Endometrial microvascular endothelial cells (primary cell): Measurements from ENCODE around the gene TSHZ2. TPM values are rescaled to one million over a fixed set of nuclear protein-coding genes. Genes with fewer than 3 reads are reported as not detected.
"Not testable (repeated sequence)": the region's sequence is repeated elsewhere in the genome, so short reads cannot be mapped to it uniquely, and the experiment has no call there.

Source experiments
- in situ Hi-C: cut with HindIII; loops from 2 replicates; pipeline ENCODE4 v1.10.0; 2017; ENCODE audit warnings: low sequenced_read_pairs, low pct_unique_long_range_greater_than_20kb; ENCODE audit errors: inconsistent ontology term
- total RNA-seq: library from RNA; depleted of rRNA; stranded (reverse); fragments of >200 nt; gene quantifications from one replicate; pipeline ENCODE4 v1.2.3, GENCODE V29; 2015; ENCODE audit errors: inconsistent ontology term

The TSHZ2 gene
- total RNA-seq, 1 donor from 2014 or later: not detected

DNA sequence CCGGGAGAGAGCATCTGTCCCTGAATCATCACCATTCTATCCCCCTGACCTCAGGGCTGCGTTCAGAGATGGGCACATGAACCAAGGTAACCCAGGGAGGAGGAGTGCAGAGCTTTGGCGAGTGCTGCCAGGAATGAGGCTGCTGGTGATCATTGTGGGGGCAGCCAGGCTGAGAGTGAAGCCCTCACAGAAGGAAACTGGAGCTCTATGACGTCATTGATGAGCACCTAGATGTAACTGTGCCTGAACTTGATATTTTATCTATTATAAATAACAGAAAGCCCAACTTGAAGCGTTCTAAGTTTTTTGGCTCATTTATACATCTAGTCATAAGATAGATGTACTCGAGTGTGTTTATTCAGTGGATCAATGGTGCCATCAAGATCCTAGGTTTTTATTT, 17.3 kb upstream of the TSHZ2 start:
- in situ Hi-C loops: no loop called here

GRCh38 chr20:52958211-52958610, 13.9 kb upstream of the TSHZ2 start:
- in situ Hi-C loops: no loop called here

DNA sequence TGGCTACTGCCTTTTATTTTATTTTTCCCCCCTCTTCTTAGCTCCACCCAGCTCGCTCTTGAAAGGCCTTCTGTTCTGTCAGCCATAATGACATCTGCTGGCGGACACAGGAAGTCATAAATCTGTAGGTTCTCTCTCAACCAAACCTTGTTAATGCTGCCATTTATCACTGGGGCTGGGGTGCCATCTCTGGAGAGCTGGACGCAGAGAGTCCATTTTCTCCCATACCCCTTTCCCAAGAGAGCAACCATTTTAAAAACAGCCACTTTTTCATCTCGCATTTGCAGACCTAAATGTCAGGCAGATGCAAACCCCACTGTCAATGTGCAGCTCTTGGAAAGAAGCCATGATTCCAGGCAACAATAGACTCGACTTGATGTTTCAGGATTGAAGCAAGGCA, 13.0 kb upstream of the TSHZ2 start:
- in situ Hi-C loops: no loop called here

GRCh38 chr20:52962183-52962582, 10.0 kb upstream of the TSHZ2 start:
- in situ Hi-C loops: no loop called here

DNA sequence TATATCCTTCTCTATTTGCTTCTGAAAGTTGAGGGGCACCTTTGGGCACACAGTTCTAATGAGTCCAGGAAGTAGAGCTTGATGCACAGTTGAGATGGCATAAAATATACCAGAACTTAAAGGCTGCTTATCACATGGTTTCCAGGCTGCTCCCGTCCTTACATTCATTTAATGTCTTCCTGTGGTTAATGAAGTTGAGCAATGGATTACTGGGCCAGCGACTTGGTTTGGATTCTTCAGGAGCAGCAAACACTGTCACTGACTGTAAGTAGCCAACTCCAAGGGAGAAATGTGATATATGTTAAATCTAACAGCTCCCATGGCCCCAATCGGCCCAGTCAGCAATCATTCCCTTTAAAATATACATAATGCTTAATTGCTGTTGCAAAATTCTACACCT, 9.0 kb upstream of the TSHZ2 start:
- in situ Hi-C loops: no loop called here

DNA sequence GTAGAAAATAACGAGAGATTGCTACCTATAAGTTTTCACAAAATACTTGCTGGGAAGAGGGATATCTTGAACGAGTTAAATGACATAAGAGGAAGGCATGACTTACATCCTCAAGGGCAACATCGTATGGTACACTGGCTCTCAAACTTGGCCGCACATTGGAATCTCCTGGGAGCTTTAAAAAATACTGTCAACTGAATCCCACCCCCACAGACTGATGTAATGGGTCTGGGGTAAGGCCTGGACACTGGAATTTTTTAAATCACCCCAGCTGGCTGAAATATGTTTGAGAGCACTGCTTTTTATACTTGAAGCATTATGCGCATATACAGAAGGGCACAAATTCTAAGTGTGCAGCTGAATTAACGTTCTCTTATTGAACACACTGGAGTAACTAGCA, 8.0 kb upstream of the TSHZ2 start:
- in situ Hi-C loops: no loop called here

DNA sequence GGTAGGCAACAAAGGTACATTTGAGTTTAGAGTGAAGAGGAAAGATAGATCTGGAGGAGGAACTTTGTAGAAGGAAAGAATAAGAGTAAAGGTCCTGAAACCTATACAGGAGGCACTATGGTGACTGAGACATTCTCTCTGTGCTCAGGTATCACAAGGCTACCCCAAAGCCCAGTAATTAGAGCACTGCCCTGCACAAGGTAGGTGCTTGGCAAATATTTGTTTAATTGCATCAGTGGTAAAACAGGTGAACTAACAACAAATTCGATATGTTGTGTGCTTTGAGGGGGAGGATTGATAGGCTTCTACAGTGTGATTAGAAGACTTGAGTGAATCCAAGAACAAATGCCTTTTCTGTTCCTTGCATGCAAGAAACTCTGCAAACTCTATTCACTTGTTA, 6.8 kb upstream of the TSHZ2 start:
- in situ Hi-C loops: no loop called here

DNA sequence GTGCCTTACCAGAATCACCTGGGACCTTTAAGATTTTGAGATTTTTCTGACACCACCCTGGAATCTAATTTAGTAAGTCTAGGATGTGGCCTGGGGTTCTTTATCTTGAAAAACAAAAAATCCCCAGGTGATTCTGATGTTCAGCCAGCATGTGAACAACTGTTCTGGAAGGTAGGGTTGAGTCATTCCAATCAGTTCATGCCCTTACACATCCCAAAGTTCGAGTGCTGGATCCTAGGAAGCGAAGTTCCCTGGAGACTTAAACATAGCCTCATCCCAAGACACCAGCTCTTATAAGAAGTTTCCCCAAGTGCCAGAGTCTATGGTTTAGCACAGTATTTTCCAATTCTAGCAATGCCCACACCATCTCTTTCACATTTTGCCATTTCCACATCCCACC, 6.3 kb upstream of the TSHZ2 start:
- in situ Hi-C loops: no loop called here

- in situ Hi-C loops: not testable (repeated sequence)
These were observed 5.6 kb upstream of the TSHZ2 start for GRCh38 chr20:52966543-52966942.

GRCh38 chr20:52971498-52972189, 514 bp upstream of the TSHZ2 start:
- in situ Hi-C loops: no loop called here

DNA sequence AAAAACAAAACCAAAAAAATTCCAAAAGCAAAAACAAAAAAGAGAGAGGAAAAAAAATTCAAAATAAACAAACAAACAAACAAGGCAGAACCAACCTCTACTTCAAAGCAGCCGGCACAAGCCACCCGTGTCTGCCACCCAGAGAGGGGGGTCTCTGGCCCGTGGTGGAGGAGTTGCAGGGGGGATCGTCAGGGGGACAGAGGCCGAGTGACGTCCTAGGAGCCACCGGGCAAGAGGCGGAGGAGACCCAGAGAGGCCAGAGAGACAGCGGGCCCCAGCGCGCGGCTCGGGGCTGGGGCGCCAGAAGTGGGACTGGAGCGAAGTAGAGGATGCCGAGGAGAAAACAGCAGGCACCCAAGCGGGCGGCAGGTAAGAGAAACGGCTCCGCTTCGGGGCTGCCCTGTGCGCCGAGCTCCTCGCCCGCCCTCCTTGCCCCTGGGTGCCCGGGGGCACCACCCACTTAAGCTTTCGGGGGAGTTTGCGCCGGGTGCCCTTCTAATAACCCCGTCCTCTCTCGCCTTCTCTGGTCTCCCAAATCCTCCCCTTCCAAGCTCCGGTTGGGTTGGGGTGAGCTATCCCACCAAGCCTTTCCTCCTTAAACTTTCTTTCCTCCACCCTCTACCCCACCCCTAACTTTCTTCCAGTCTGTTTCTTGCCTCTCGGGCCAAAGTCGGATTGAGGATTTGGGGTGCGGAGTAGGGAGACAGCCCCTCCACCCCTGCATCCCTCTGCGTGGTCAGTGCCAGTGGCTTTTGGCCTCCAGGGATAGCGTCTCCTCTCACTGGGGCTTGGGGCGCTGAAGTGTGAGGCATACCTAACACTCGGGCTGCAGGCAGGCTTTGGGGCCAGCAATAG, 1.0 kb downstream of the TSHZ2 start:
- in situ Hi-C loops: no loop called here

- in situ Hi-C loops: no loop called here
These were observed 2.0 kb downstream of the TSHZ2 start for GRCh38 chr20:52974179-52974594.

GRCh38 chr20:52975029-52975732, 3.0 kb downstream of the TSHZ2 start:
- in situ Hi-C loops: no loop called here

DNA sequence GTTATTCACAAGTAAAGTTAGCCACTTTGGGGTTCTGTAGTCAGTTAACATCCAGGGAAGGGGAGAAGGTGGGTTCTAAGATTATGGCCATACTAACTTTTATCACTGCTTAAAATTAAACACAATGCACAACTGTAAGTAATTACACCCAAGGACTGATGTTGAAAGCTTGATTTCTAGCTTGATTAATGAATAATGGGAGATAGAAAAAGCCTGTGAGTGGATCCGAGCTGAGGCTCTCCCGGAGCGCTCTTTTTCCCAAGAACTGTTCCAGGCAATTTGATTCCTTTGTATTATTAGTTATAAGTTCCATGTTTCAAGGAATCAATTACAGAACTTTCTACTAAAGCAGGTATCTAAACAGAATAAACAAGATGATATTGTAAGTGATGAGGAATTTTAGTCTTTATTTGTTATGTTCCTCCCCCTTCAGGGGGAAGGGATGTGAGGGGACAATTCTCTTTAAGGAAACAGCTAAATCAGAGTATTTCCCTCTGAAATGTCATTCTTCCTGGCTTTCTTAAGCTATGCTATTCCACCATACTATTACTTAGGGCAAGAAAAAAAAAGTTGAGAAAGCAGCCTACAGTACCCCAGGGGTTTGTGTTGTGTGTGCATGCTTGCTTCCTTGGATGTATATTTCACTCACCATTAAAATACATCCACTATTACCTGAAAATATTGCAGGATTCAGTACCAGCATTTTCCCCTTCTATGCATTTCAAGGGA, 3.8 kb downstream of the TSHZ2 start:
- in situ Hi-C loops: no loop called here

DNA sequence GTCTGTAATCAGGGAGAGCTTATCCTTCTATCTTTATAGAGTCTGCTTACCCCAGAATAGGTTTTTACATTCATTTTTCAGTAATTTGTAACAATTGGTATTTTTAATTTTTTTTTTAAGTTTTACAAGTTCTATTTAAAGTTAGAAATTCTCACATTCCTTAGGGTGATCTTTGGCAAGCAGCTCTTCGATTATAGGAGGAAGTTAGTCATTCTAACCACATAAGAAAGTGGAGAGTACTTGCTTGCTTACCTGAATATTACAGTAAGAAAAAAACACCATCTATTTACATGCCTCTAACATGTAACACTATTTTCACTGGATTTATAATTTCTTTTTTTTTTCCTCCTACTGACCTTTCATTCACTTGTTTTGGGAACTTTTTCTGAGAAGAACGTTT, 6.7 kb downstream of the TSHZ2 start:
- in situ Hi-C loops: no loop called here

- in situ Hi-C loops: no loop called here
These were observed 8.9 kb downstream of the TSHZ2 start for GRCh38 chr20:52981051-52981450.

GRCh38 chr20:52983726-52984450, 11.7 kb downstream of the TSHZ2 start:
- in situ Hi-C loops: no loop called here

GRCh38 chr20:52984451-52984810, 12.3 kb downstream of the TSHZ2 start:
- in situ Hi-C loops: no loop called here

GRCh38 chr20:52985687-52986086, 13.5 kb downstream of the TSHZ2 start:
- in situ Hi-C loops: no loop called here
